ENCODE results near the gene TBC1D4. TPM values are rescaled to one million over a fixed set of nuclear protein-coding genes. Genes with fewer than 3 reads are reported as not detected.
A peak's percentile ranks its signal among the peaks of the same experiment; 100 is the strongest.

Gene TBC1D4
- total RNA-seq, 4 donors from 2014 or later = 38.5 to 53.0 (median 44.1) TPM

DNA sequence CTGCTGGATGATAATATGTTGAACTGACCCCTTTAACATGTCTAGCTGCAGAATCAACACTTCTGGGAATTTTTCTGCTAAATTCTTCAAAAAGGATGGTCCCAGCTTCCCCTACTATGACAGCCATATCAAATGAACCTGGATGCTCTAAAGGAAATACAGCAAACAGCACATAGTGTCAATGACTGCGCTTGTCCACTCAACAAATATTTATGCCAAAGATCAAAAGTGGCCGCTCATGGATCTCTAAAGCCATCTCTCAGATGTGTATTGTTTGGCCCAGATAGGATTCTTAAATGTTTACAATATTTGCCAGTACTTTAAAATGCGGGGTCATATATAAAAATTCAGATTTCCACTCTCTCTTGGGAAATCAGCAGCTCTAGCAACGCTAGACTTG is 3.3 kb downstream of the TBC1D4 start:
- intact Hi-C loops (cut with DNase I; ENCODE audit: low total_unique reads) = loop anchor here (5.0 kb wide), 1 partner anchor 106 kb away; no protein-coding TSS in a partner anchor
- TF ChIP-seq, protein P1, sequence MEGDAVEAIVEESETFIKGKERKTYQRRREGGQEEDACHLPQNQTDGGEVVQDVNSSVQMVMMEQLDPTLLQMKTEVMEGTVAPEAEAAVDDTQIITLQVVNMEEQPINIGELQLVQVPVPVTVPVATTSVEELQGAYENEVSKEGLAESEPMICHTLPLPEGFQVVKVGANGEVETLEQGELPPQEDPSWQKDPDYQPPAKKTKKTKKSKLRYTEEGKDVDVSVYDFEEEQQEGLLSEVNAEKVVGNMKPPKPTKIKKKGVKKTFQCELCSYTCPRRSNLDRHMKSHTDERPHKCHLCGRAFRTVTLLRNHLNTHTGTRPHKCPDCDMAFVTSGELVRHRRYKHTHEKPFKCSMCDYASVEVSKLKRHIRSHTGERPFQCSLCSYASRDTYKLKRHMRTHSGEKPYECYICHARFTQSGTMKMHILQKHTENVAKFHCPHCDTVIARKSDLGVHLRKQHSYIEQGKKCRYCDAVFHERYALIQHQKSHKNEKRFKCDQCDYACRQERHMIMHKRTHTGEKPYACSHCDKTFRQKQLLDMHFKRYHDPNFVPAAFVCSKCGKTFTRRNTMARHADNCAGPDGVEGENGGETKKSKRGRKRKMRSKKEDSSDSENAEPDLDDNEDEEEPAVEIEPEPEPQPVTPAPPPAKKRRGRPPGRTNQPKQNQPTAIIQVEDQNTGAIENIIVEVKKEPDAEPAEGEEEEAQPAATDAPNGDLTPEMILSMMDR (IDR thresholded peaks at IDR 0.05) = no peak
- no peak for TF ChIP-seq POLR2A (IDR thresholded peaks at IDR 0.05)
- 91 to 93% methylated on average over 4 of the region's 4 CpGs for WGBS, 2 donors
- no peak overlapping the region for H3K4me3 ChIP-seq (ENCODE audit: low read depth, poor library complexity, severe bottlenecking)
- DNase-seq (ENCODE audit: low spot score in 2 of 2) = no peak

- no peak overlapping the region for H3K4me3 ChIP-seq (ENCODE audit: low read depth, poor library complexity, severe bottlenecking)
- TF ChIP-seq POLR2A (IDR thresholded peaks at IDR 0.05) = no peak
- TF ChIP-seq, protein P1 (IDR thresholded peaks at IDR 0.05) = no peak
- intact Hi-C loops (cut with DNase I; ENCODE audit: low total_unique reads) = loop anchor here (5.0 kb wide), 1 partner anchor 103 kb away; no protein-coding TSS in a partner anchor
- no peak for DNase-seq (ENCODE audit: low spot score in 2 of 2)
- 63 to 67% methylated on average over 2 of the region's 2 CpGs for WGBS, 2 donors
Measured at GRCh38 chr13:75474956-75475355, 7.0 kb downstream of the TBC1D4 start.

- H3K4me3 ChIP-seq (ENCODE audit: low read depth, poor library complexity, severe bottlenecking) = no peak overlapping the region
- no peak for DNase-seq (ENCODE audit: low spot score in 2 of 2)
- 6 to 8% methylated on average over 1 of the region's 1 CpG for WGBS, 2 donors
- intact Hi-C loops (cut with DNase I; ENCODE audit: low total_unique reads) = no loop called here
- TF ChIP-seq, protein P1 (IDR thresholded peaks at IDR 0.05) = no peak
- no peak for TF ChIP-seq POLR2A (IDR thresholded peaks at IDR 0.05)
Measured at GRCh38 chr13:75473468-75473867, 8.5 kb downstream of the TBC1D4 start.

DNA sequence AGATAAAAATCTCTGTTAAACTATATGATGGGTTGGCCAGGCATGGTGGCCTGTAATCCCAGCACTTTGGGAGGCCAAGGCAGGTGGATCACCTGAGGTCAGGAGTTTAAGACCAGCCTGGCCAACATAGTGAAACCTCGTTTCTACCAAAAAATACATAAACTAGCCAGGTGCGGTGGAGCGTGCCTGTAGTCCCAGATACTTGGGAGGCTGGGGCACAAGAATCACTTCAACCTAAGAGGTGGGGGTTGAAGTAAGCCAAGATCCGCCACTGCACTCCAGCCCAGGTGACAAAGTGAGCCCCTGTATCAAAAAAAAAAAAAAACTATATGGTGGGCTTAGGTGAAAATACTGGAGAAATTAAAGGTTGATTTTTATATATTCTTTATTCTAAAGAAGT is 11.3 kb downstream of the TBC1D4 start:
- TF ChIP-seq POLR2A (IDR thresholded peaks at IDR 0.05) = no peak
- TF ChIP-seq, protein P1 (IDR thresholded peaks at IDR 0.05) = no peak
- intact Hi-C loops (cut with DNase I; ENCODE audit: low total_unique reads) = no loop called here

DNA sequence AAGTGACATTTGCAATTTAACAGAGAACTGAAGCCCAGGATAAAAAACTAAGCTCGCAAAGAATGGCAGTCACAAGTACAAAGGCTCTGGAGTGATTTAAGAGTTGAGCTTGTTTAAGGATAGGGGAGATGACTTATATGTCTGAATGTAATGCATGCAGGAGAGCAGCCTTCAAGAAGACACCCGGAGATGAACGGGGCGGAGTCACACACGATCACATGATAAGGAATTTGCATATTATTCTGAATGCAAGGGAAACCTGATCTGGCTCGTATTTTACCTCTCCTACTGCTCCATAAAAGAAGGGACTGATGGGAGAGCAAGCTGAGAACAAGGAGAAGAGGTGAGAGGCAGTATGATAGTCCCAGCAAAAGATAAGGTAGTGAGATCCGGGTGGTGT is 12.9 kb downstream of the TBC1D4 start:
- DNase-seq (ENCODE audit: low spot score in 2 of 2) = peak in 1 of 2 donors; percentile 35
- WGBS, 2 donors = 57 to 68% methylated on average over 7 of the region's 7 CpGs
- TF ChIP-seq, protein P1 (IDR thresholded peaks at IDR 0.05) = no peak
- TF ChIP-seq POLR2A (IDR thresholded peaks at IDR 0.05) = no peak
- intact Hi-C loops (cut with DNase I; ENCODE audit: low total_unique reads) = no loop called here
- H3K4me3 ChIP-seq (ENCODE audit: low read depth, poor library complexity, severe bottlenecking) = no peak overlapping the region

More for the DNA sequence above, 11.3 kb downstream of the TBC1D4 start:
- no peak for DNase-seq (ENCODE audit: low spot score in 2 of 2)
- 96% methylated on average over 4 of the region's 4 CpGs for WGBS, 2 donors
- H3K4me3 ChIP-seq (ENCODE audit: low read depth, poor library complexity, severe bottlenecking) = no peak overlapping the region

DNA sequence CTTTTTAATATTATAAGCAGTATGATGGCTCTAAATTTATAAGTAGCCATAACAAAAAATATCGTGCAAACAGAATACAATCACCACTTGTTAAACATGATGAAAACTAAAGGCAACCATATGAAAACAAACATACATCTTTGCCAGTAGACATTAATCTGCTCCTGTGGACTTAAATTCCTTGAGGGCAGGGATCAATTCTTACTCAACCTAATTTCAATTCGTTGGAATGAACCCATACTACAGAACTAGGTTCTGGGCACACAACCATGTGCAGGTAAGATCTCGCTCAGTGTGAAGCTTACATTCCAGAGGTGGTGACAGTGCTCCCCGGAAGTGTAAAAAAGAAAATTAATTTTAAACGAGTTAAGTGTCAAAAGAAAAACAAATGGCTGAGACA is 13.4 kb downstream of the TBC1D4 start:
- intact Hi-C loops (cut with DNase I; ENCODE audit: low total_unique reads) = no loop called here
- 41 to 42% methylated on average over 5 of the region's 5 CpGs for WGBS, 2 donors
- TF ChIP-seq, protein P1 (IDR thresholded peaks at IDR 0.05) = no peak
- TF ChIP-seq POLR2A (IDR thresholded peaks at IDR 0.05) = no peak

More for the DNA sequence above, 13.4 kb downstream of the TBC1D4 start:
- H3K4me3 ChIP-seq (ENCODE audit: low read depth, poor library complexity, severe bottlenecking) = no peak overlapping the region
- DNase-seq (ENCODE audit: low spot score in 2 of 2) = no peak
